ENCODE data around the gene YY1.
"Not testable (repeated sequence)": the region's sequence is repeated elsewhere in the genome, so short reads cannot be mapped to it uniquely, and the experiment has no call there.

The YY1 gene

DNA sequence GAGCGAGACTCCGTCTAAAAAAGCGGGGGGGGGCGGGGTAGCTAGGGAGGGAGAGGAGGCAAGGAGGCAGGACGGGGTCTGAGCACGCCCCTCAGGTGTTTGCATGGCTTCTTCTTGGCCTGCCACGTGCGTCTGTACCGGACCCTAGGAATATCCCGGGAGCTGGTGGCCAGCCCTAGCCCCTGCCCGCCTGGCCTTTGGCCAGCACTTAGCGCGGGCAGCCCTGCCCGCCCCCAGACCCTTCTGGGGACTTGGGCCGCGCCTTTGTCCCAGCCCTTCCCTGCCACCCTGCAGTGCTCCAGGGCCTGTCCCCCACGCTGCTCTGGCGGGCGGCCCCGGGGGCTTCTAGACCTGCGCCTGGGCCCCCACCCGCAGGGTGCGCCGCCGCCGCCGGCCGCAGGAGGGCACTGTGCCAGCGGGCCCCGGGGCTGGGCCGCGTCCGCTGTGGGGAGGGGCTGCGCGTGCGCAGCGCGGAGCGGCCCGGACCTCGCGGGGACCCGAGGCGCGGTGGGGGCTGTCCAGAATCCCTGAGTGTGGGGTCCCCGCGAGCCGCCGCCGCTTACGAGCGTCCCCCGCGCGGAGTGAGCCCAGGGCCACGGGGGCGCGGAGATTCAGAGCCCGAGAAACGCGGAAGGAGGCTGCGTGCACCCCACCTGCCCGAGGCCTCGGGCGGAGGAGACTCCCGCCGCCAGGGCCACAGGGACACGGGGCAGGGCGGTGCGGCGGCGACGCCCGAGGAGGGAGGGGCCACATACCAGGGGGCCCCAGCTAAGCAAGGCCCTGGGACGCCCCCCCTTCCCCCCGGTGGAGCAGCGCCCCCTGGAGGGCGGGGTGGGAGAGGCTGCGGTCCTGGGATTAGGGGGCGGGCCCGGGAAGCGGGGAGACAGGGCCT lies 46.3 kb downstream of the YY1 start:
- peak; percentile 87 for DNase-seq

DNA sequence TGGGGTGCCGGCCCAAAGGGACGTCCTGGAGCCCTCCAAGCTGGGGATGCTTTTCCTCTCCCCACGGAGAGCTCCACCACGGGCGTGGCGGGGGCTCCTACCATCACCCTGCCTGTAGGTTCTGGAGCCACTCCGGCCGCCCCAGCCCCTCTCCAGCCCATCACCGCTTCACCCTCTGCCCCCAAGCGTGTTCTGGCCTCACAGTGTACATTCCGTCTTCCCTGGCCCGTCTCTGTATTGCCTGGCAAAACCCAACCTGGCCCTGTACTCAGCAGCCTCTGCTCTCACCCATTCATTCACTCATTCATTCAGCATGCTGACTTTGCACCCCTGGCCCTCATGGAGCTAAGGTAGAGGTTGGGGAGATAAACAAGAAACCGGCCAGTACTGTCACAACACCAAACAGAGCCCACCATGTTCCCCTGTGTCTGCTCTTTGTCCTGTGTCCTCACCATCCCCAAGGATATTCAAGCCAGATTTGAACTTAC lies 47.0 kb downstream of the YY1 start:
- DNase-seq = no peak

DNA sequence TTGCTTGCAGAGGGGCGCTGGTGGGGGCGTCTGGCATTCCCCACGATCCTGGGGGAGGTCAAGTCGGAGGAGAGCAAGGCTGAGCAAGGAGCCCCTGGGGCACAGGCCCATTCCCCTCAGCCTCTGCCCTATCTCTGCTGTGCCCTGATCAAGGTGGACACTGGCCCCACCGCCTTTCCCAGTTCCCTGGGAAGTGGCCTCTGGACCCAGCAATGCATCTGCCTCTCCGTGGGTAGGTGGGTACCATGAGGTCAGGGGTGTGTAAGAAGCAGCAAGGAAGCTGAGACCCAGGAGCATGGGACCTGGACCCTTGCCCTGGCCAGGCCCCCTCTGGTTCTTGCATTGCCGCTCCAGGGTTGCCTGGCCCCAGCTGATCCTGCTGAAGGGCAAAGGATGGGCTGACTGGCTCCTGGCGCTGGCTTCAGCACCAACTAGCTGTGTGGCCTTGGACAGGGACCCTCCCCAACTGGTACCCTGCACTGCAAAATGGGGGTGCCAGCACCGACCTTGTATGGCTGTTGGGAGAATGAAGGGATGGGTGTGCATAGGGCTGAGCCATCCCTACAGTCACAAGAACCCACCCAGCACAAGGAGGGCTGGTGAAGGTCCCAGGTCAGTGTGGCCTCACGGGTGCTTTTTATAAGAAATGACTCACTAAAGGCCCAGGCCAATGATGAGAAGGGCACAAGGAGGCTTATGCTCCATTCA lies 47.7 kb downstream of the YY1 start:
- no peak for DNase-seq

DNA sequence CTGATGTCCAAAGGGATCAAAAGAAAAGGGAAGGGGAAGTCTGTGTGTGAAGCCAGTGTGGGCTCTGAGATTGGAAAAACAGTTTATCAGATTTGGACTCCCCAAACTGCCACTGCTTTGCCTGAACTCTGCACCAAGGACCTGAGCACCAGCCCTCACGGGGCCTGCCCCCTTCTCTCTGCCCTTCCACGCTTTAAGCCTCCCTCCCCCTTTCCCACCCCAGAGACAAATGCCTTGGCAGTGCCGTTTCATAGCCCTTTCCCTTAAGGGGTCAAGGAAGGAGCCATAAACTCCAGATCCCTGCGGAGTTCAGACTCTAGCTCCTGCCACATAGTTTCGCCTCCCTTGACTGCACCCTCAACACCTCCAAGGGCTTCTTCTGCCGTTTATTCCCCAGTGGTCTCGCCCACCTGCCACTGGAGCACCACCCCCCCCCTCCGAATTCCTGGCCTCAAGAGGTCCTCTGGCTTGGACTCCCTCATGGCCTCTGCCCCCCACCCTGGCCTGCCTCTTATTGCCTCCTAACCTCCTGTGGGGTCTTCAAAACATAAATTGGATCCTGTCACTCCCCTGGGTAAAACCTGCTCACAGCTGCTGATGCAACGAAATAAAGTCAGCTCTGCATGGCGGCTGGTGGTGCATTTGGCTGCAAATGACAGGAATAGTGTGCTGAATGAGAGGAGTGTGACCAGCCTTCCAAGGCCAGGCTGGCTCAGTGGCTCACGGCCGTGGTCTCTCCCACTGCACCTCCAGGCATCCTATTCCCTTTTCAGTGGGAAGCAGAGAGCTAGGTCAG lies 48.5 kb downstream of the YY1 start:
- DNase-seq = no peak

DNA sequence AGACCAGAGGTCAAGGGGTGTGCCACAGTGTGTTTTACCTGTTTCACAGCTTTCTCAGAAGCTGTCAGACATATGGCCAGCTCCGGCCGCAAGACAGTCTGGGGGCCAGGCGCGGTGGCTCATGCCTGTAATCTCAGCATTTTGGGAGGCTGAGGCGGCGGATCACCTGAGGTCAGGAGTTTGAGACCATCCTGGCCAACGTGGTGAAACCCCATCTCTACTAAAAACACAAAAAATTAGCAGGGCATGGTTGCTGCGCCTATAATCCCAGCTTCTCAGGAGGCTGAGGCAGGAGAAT lies 49.0 kb downstream of the YY1 start:
- DNase-seq = not testable (repeated sequence)

DNA sequence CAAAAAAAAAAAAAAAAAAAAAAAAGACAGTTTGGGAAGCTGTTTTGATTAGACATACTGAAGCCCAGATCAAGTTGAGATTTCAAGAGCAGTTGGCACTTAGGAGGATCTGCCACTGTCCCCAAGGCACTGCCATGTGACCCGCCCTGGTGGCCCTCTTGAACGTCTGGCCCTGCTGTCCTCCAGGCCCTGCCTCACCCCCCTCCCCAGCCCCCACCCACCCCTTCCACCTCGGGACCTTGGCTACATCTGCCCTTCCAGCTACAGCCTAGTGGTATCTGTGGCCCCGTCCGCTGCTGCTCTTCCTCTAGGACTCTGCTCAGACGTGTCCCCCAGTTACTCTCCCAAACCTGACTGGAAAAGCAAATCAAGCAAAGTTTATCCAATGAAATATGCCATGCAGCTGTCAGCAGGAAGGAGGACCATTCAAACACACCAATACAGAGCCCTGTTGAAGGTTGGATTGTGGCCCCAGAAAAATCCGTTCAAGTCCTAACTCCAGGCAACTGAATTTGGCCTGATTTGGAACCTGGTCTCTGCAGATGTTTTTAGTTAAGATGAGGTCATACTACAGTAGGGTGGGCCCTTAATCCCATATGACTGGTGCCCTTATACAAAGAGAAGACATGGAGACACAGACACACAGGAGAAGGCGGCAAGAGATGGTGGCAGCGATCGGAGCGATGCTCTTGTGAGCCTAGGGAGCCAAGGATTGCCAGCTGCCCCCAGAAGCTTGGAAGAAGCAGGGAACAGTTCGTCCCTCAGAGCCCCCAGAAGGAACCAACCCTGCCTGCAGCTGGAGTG lies 49.6 kb downstream of the YY1 start:
- DNase-seq = no peak

DNA sequence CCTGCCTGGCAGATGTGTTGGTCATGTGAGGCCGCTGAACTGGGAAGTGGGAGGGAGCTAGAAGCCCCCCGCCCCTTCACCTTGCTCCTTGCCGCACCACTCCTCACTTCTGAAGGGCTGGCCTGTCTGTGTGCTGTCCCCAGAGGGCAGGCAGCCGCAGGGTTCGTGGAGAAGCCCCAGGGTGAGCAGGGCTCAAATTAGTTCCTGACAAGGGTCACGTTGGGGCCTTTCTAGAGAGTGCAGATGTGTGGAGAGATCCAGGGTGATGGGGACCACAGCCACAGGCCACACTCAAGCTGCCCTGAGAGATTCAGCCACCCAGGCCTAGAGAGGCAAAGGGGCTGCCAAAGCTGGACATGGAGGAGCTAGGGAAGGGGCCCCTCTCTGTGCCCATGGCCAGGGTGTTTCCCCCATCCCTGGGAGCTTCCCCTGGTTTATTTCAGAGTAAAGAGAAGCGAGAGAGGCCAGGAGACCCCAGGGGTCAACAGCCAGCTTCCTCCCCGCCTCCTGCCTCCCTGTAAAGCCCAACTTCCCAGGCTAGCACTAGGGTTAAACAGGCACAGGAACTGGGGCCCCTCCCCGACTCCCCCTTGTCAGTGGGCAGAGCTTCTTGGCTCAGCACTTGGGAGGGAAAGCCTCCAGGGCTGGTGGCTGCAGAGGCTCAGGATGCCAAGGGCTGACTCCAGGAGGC lies 51.1 kb downstream of the YY1 start:
- DNase-seq = peak; percentile 24

DNA sequence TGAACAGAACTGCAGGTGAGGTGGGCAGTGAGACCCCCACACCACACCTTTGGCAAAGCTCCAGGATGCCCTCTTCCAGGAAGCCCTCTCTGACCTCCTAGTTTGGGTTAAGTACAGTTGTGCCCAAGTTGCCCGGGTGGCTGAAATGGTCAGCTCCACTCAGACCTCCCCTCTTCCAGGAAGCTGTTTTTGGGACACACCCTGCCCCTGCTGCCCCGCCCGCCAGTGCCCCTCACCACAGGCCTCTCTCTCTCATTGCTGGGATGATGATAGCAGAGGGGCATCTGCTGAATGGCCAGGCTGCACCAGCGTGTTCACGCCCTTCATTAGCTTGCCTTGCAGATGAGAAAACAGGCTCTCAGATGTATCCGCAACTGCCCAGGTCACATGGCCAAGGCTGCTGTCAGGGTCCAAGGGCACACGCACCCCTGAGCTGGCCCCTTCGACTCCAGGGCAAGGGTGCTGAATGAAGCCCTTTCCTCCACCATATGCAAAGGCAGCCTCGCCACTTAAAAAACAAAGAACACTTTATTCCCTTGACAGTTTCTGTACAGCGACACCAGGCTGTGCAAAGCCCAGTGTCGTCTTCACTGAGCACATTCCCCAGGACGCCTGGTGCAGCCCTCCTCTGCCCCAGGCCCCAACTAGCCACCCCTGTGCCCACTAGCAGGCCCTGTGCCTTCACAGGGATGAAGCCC lies 51.8 kb downstream of the YY1 start:
- peak; percentile 25 for DNase-seq

DNA sequence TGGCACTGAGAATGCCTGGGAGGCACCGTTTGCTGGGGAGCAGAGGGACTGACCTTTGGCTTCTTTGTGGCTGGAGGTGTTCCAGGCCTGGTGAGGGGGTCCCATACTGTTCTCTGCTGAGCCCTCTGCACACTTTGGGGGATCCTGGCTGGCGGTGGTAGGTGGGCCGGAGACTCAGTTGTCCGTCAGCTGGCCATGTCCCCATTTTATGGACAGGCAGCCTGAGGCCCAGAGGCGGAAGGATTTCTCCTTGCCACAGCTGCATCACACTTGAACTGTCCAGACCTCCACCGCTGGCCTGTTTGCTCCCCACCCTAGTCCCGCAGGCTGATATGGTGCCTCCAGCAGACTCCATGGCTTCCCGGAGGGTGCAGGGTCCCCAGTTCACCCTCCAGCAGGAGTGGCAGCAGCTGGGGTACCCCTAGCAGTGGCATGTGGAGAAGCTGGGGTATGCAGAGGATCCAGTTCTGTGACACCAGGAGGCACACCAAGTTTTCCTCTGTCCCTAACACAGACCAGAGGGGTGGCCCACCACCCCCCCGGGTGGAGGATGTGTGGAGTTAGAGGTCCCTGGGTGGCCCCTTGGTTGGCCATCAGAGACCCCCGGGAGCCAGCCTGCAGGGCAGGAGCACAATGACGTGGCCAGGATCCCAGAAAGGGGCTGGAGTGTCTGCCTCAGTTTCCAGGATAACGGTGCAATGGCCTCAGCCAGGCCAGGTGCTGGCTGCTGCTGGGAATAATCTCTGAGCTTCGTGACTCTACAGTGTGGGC lies 52.5 kb downstream of the YY1 start:
- DNase-seq = peak; percentile 24

DNA sequence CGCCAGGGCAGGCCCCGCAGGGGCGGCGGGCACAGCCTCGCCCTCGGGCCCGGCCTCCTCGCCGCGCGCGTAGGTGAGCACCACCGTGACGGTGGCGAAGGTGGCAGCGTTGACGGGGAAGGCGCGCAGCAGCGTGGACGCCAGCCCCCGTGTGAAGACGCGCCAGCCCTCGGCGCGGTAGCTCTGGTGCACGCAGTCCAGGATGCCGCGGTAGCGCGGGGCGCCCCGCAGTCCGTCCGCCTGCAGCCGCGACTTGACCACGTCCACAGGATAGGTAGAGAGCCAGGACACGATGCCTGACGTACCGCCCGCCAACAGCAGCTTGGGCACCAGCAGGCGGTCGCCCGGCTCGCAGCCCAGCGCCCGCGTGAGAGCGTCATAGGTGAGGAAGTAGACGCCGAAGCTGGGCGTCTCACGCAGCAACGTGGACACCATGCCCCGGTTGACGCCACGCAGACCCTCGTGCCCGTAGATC lies 53.4 kb downstream of the YY1 start:
- DNase-seq = peak; percentile 20

DNA sequence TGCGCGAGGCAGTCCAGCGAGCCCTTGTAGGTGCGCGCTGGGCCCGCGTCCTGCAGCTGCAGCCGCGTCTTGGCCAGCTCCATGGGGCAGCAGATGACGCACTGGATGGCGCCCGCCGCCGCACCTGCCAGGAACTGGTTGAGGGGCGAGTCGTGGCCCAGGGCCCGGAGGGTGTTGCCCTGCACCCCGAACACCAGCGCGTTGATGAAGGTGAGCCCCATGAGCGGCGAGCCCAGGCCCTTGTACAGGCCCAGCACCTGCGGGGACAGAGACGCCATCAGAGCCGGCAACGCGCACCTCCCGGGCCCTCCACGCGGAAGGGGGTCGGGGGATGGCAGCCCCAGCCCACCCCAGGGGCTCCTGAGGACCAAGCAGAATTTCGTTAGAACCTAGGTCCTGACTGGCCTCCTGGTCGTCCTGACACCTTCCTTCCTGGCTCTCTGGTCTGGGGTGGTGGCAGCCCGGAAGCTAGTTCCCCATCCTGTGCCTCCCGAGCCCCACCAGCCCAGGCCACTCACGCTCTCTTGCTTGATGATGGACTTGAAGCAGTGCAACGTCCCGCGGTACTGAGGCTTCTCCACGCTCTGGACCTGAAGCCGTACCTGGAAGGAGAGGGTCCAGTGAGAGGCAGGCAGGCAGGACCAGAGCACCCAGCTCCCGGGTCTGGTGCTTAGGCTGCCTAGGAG lies 54.0 kb downstream of the YY1 start:
- no peak for DNase-seq

DNA sequence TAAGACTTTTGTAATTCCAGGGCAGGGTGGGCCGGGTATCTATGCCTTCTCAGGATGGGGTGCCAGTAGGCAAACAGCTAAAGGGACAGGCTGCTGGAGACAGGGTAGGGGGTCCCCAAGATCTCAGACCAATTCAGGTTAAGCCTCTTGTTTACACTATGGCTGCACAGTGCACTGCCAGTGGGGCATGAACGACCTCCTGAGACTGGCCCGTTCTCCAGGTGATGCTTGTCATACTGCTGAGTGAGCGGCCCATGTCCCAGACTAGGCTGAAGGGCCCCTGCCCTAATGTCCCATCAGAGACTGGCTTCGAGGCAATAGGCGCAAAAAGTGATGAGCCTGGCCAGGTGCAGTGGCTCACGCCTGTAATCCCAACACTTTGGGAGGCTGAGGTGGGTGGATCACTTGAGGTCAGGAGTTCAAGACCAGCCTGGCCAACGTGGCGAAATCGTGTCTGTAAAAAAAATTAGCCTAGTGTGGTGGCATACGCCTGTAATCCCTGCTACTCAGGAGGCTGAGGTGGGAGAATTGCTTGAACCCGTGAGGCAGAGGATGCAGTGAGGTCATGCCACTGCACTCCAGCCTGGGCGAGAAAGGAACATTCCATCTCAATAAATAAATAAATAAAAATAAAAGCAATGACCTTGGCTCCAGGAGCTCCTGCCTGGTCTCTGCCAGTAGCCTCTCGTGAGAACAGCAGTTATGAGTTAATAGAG lies 54.7 kb downstream of the YY1 start:
- DNase-seq = no peak

DNA sequence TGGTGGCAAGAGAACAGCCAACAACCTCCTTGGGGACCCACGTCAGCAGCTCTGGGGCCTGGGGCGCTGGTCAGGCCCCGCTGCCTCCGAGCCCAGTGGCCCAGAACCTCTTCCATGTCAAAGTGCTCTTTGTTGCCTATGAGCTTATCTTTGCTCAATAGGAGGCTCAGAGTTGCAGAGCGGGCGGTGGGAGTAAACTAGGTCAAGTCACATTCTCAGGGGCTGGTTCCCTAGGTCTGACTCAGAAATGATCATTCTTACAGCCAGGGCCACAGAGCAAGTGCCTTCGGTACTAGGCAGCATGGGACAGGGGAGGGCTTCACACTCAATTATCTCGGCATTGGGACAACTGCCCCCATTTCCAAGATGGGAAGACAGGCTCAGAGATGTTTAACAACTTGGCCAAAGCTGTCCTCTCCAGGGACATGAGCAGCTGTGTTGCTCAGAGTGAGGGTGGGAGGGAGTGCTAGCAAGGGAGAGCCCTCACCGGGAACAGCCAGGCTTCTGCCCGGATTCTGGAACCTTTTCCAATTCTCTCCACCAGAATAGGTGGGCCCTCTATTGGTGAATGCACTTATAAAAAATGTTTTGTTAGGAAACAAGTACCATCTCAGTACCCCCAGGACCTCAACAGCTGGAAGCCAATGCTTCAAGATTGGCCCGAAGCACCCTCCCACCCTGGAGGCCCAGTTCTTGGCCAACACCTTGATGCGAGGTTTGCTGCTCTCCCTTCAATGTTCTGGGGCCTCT lies 55.4 kb downstream of the YY1 start:
- DNase-seq = no peak

DNA sequence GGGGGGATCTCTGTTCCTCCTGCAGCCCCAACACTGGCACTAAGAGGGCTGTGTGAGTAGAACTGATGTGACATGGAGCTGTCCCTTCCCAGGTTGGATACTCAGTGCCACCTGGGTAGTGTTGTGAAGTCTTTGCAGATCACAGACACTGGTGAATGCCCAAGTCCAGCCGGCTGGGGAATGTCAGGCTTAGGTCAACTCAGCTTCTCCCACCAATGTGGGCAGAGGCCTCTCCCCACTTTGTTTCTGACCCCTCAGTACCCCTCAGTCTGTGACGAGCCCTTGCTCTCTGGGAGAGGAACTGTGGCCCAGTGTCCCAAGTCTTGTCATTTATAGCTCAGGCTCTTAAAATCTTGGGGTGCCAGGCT lies 56.0 kb downstream of the YY1 start:
- no peak for DNase-seq

DNA sequence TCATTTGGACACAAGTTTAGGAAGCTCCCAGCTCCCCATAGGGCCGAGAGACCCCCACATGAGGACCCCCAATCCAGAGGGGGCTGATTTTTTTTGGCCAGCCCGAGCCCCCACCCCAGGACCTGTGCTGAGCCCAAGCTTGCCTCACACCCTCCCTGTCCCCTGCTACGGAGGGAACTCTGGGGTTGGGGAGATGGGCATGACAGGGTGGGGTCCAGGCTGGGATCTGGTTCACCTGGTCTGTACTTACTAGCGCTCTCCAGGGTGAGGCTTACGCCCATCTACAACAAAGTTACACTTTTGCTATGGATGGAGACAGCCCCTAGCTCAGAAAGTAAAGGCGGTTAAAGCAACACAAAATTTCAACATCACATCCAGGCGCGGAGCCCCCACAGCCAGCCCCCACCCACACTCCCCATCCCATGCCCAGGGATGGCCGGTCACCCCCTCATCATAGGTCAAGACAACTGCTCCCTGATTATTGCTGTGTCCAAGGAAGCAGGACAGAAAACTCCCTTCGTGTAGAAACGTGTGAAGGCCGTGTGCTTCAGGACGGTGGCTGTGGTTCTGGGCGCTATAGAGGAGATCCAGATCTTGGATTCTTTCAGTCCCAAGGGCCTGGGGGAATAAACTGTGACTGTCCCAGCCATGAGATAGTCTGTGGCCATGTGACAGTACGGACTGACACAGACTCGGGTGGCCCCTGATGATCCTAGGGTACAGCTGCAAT lies 56.6 kb downstream of the YY1 start:
- no peak for DNase-seq

DNA sequence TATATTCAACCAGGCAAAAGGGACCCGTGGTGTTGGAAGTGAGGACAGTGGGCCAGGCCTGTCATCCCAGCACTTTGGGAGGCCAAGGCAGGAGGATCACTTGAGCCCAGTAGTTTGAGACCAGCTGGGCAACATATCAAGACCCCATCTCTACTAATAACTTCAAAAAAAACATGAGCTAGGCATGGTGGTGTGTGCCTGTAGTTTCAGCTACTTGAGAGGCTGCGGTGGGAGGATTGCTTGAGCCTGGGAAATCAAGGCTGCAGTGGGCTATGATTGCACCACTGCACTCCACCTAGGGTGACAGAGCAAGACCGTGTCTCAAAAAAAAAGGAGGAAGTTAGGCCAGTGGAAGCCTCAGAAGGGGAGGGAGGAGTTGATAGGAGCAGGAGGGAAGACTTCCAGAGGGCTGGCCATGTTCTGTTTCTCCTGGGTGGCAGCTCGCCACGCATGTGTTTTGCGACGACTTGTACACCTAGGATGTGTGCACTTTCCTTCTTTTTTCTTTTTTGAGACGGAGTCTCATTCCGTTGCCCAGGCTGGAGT lies 57.2 kb downstream of the YY1 start:
- DNase-seq = no peak

DNA sequence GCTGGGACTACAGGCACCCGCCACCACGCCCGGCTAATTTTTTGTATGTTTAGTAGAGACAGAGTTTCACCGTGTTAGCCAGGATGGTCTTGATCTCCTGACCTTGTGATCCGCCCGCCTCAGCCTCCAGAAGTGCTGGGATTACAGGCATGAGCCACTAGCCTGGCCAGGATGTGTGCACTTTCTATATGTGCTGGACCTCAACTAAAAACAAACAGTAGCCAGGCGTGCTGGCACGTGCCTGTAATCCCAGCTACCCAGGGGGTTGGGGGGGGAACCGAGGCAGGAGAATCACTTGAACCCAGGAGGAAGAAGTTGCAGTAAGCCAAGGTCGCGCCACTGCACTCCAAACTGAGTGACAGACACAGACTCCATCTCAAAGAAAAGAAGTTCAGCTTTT lies 57.8 kb downstream of the YY1 start:
- not testable (repeated sequence) for DNase-seq
